Measurements from ENCODE around the gene TBPL2.
"Not testable (repeated sequence)": the region's sequence is repeated elsewhere in the genome, so short reads cannot be mapped to it uniquely, and the experiment has no call there.

DNA sequence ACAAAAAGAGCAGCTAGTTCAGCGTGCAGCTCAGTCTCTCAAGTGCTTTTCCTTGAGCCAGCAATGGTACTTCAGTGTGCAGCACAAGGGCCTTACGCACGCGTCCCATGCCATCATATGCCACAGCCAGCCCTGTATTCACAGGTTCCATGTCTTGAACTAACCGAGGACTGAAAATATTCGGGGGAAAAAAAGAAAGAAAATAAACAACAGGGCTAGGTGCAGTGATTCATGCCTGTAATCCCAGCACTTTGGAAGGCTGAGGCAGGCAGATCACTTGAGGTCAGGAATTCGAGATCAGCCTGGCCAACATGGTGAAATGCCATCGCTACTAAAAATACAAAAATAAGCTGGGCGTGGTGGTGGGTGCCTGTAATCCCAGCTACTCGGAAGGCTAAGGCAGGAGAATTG, 57.4 kb downstream of the TBPL2 start:
- TF ChIP-seq, protein P1, sequence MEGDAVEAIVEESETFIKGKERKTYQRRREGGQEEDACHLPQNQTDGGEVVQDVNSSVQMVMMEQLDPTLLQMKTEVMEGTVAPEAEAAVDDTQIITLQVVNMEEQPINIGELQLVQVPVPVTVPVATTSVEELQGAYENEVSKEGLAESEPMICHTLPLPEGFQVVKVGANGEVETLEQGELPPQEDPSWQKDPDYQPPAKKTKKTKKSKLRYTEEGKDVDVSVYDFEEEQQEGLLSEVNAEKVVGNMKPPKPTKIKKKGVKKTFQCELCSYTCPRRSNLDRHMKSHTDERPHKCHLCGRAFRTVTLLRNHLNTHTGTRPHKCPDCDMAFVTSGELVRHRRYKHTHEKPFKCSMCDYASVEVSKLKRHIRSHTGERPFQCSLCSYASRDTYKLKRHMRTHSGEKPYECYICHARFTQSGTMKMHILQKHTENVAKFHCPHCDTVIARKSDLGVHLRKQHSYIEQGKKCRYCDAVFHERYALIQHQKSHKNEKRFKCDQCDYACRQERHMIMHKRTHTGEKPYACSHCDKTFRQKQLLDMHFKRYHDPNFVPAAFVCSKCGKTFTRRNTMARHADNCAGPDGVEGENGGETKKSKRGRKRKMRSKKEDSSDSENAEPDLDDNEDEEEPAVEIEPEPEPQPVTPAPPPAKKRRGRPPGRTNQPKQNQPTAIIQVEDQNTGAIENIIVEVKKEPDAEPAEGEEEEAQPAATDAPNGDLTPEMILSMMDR (IDR thresholded peaks at IDR 0.05; ENCODE audit: extremely low read depth in 1 of 2, insufficient read depth in 1 of 2, low read depth in 1 of 2, low read length in 2 of 2): not testable (repeated sequence)
- TF ChIP-seq MYC (IDR thresholded peaks at IDR 0.05; ENCODE audit: low read depth, low read length); POLR2A (IDR thresholded peaks at IDR 0.05; ENCODE audit: low read depth, low read length); EZH2 (IDR thresholded peaks at IDR 0.05; ENCODE audit: borderline replicate concordance, low read depth, low read length, severe bottlenecking); JUN (IDR thresholded peaks at IDR 0.05; ENCODE audit: borderline replicate concordance, insufficient read depth, insufficient read length, low read depth): not testable (repeated sequence)

Measured in endothelial cell of umbilical vein (primary cell).